Stimulated activated CD4-positive, alpha-beta T cell treated with anti-CD3 and anti-CD28 coated beads, TNF-alpha, amount 100 ng/mL, for 1 hour (primary cell): ENCODE measurements around the gene NCAPD2.
A peak's percentile ranks its signal among the peaks of the same experiment; 100 is the strongest.

Source experiments
- DNase-seq, 3 donors: peaks; one replicate each; pipeline ENCODE4 v3.0.0-alpha.2; 2020; ENCODE audit warnings: low read depth in 3 of 3, low spot score in 1 of 3

Gene NCAPD2

DNA sequence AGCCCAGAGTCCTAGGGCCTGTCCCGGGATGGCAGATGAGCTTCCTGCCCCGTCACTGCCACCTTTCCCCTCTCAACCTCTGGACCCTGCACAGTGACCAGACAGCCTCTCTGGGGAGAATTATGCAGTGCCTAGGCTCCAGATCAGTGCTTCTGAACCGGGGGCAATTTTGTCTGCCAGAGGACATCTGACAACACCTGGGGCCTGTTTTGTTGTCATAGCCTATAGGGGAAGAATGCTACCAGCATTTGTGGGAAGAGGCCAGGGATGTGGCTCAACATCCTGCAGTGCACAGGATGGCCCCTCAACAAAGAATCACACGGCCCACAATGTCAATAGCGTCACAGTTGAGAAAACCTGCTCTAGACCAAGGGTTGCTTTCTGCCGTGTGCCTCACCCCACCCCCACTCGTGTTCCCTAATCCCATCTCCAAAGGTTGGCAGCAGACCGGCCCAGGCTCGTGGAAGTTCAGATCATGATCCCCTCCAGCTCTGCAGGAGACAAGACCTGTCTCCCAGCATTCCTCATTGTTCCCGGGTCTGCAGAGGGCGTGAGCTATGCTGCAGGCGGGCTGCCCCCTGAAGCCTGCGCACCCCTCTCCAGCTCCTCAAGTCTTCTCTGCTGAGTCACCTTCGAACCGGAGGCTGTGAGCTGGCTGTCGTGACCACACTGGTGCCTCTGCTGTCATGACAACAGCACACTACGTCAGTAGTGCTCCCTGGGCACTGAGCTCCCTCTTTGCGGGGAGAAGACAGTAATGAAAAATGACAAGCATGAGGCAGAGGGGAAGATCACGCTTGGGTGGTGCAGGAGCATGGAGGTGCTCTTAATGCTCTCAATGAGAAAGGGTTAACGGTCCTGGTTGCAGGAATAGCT lies 38.4 kb downstream of the NCAPD2 start:
- DNase-seq, result peak; percentile 53 to 70 (median 67)

DNA sequence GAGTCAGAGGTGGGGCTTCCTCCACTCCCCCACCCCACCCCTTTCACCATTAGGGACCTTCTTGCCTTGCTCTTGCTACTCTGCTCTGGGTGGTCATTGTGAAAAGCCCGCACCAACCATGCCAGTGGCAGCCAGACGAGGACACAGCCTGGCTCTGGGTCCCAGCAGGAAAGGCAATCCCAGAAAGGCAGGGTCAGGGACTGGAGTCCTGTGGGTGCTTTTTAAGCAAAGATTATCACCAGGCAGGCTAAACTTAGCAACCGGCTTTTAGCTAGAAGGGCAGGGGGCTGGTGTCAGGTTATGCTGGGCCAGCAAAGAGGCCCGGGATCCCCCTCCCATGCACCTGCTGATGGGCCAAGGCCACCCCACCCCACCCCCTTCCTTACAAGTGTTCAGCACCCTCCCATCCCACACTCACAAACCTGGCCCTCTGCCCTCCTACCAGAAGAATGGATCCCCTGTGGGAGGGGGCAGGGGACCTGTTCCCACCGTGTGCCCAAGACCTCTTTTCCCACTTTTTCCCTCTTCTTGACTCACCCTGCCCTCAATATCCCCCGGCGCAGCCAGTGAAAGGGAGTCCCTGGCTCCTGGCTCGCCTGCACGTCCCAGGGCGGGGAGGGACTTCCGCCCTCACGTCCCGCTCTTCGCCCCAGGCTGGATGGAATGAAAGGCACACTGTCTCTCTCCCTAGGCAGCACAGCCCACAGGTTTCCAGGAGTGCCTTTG lies 39.2 kb downstream of the NCAPD2 start:
- DNase-seq, result no peak

DNA sequence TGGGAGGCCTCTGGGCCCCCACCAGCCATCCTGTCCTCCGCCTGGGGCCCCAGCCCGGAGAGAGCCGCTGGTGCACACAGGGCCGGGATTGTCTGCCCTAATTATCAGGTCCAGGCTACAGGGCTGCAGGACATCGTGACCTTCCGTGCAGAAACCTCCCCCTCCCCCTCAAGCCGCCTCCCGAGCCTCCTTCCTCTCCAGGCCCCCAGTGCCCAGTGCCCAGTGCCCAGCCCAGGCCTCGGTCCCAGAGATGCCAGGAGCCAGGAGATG lies 39.7 kb downstream of the NCAPD2 start:
- DNase-seq, result no peak

DNA sequence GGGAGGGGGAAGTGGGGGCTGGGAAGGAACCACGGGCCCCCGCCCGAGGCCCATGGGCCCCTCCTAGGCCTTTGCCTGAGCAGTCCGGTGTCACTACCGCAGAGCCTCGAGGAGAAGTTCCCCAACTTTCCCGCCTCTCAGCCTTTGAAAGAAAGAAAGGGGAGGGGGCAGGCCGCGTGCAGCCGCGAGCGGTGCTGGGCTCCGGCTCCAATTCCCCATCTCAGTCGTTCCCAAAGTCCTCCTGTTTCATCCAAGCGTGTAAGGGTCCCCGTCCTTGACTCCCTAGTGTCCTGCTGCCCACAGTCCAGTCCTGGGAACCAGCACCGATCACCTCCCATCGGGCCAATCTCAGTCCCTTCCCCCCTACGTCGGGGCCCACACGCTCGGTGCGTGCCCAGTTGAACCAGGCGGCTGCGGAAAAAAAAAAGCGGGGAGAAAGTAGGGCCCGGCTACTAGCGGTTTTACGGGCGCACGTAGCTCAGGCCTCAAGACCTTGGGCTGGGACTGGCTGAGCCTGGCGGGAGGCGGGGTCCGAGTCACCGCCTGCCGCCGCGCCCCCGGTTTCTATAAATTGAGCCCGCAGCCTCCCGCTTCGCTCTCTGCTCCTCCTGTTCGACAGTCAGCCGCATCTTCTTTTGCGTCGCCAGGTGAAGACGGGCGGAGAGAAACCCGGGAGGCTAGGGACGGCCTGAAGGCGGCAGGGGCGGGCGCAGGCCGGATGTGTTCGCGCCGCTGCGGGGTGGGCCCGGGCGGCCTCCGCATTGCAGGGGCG lies 40.2 kb downstream of the NCAPD2 start, which contains the start of gene GAPDH:
Gene GAPDH (plus strand): TSS at position 595 of the 772 bp plus-strand sequence. CDS start 316 bp downstream, outside the sequence.
- DNase-seq, result peak; percentile 64 to 78 (median 73)

DNA sequence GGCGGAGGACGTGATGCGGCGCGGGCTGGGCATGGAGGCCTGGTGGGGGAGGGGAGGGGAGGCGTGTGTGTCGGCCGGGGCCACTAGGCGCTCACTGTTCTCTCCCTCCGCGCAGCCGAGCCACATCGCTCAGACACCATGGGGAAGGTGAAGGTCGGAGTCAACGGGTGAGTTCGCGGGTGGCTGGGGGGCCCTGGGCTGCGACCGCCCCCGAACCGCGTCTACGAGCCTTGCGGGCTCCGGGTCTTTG lies 40.7 kb downstream of the NCAPD2 start:
- DNase-seq, result no peak

DNA sequence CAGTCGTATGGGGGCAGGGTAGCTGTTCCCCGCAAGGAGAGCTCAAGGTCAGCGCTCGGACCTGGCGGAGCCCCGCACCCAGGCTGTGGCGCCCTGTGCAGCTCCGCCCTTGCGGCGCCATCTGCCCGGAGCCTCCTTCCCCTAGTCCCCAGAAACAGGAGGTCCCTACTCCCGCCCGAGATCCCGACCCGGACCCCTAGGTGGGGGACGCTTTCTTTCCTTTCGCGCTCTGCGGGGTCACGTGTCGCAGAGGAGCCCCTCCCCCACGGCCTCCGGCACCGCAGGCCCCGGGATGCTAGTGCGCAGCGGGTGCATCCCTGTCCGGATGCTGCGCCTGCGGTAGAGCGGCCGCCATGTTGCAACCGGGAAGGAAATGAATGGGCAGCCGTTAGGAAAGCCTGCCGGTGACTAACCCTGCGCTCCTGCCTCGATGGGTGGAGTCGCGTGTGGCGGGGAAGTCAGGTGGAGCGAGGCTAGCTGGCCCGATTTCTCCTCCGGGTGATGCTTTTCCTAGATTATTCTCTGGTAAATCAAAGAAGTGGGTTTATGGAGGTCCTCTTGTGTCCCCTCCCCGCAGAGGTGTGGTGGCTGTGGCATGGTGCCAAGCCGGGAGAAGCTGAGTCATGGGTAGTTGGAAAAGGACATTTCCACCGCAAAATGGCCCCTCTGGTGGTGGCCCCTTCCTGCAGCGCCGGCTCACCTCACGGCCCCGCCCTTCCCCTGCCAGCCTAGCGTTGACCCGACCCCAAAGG lies 41.2 kb downstream of the NCAPD2 start:
- DNase-seq, result peak; percentile 47 to 65 (median 49)

DNA sequence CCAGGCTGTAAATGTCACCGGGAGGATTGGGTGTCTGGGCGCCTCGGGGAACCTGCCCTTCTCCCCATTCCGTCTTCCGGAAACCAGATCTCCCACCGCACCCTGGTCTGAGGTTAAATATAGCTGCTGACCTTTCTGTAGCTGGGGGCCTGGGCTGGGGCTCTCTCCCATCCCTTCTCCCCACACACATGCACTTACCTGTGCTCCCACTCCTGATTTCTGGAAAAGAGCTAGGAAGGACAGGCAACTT lies 41.7 kb downstream of the NCAPD2 start:
- DNase-seq, result no peak

DNA sequence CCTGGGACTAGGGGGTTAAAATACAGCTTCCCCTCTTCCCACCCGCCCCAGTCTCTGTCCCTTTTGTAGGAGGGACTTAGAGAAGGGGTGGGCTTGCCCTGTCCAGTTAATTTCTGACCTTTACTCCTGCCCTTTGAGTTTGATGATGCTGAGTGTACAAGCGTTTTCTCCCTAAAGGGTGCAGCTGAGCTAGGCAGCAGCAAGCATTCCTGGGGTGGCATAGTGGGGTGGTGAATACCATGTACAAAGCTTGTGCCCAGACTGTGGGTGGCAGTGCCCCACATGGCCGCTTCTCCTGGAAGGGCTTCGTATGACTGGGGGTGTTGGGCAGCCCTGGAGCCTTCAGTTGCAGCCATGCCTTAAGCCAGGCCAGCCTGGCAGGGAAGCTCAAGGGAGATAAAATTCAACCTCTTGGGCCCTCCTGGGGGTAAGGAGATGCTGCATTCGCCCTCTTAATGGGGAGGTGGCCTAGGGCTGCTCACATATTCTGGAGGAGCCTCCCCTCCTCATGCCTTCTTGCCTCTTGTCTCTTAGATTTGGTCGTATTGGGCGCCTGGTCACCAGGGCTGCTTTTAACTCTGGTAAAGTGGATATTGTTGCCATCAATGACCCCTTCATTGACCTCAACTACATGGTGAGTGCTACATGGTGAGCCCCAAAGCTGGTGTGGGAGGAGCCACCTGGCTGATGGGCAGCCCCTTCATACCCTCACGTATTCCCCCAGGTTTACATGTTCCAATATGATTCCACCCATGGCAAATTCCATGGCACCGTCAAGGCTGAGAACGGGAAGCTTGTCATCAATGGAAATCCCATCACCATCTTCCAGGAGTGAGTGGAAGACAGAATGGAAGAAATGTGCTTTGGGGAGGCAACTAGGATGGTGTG lies 42.3 kb downstream of the NCAPD2 start:
- no peak for DNase-seq

DNA sequence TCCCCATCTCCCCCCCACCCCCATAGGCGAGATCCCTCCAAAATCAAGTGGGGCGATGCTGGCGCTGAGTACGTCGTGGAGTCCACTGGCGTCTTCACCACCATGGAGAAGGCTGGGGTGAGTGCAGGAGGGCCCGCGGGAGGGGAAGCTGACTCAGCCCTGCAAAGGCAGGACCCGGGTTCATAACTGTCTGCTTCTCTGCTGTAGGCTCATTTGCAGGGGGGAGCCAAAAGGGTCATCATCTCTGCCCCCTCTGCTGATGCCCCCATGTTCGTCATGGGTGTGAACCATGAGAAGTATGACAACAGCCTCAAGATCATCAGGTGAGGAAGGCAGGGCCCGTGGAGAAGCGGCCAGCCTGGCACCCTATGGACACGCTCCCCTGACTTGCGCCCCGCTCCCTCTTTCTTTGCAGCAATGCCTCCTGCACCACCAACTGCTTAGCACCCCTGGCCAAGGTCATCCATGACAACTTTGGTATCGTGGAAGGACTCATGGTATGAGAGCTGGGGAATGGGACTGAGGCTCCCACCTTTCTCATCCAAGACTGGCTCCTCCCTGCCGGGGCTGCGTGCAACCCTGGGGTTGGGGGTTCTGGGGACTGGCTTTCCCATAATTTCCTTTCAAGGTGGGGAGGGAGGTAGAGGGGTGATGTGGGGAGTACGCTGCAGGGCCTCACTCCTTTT lies 43.1 kb downstream of the NCAPD2 start:
- no peak for DNase-seq

DNA sequence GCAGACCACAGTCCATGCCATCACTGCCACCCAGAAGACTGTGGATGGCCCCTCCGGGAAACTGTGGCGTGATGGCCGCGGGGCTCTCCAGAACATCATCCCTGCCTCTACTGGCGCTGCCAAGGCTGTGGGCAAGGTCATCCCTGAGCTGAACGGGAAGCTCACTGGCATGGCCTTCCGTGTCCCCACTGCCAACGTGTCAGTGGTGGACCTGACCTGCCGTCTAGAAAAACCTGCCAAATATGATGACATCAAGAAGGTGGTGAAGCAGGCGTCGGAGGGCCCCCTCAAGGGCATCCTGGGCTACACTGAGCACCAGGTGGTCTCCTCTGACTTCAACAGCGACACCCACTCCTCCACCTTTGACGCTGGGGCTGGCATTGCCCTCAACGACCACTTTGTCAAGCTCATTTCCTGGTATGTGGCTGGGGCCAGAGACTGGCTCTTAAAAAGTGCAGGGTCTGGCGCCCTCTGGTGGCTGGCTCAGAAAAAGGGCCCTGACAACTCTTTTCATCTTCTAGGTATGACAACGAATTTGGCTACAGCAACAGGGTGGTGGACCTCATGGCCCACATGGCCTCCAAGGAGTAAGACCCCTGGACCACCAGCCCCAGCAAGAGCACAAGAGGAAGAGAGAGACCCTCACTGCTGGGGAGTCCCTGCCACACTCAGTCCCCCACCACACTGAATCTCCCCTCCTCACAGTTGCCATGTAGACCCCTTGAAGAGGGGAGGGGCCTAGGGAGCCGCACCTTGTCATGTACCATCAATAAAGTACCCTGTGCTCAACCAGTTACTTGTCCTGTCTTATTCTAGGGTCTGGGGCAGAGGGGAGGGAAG lies 43.9 kb downstream of the NCAPD2 start:
- DNase-seq, result peak; percentile 65 to 76 (median 68)

DNA sequence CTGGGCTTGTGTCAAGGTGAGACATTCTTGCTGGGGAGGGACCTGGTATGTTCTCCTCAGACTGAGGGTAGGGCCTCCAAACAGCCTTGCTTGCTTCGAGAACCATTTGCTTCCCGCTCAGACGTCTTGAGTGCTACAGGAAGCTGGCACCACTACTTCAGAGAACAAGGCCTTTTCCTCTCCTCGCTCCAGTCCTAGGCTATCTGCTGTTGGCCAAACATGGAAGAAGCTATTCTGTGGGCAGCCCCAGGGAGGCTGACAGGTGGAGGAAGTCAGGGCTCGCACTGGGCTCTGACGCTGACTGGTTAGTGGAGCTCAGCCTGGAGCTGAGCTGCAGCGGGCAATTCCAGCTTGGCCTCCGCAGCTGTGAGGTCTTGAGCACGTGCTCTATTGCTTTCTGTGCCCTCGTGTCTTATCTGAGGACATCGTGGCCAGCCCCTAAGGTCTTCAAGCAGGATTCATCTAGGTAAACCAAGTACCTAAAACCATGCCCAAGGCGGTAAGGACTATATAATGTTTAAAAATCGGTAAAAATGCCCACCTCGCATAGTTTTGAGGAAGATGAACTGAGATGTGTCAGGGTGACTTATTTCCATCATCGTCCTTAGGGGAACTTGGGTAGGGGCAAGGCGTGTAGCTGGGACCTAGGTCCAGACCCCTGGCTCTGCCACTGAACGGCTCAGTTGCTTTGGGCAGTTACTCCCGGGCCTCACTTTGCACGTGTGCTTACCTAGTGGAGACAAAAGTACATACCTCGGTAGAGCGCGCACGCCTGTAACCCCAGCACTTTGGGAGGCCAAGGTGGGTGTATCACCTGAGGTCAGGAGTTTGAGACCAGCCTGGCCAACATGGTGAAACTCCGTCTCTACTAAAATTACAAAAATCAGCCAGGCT lies 44.8 kb downstream of the NCAPD2 start:
- DNase-seq, result no peak

DNA sequence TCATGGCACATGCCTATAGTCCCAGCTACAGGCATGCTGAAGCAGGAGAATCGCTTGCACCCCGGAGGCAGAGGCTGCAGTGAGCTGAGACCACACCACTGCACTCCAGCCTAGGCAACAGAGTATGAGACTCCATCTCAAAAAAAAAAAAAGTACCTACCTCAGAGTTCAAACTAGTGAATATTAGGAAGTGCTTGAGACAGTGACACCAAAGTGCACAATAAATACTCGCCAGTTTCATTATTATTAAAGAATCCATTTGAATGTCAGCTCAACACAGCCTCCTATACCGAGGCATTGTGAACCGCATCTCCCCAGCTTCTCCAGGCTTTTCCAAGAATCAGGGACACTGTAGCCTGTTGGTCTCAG lies 45.4 kb downstream of the NCAPD2 start:
- DNase-seq, result no peak

DNA sequence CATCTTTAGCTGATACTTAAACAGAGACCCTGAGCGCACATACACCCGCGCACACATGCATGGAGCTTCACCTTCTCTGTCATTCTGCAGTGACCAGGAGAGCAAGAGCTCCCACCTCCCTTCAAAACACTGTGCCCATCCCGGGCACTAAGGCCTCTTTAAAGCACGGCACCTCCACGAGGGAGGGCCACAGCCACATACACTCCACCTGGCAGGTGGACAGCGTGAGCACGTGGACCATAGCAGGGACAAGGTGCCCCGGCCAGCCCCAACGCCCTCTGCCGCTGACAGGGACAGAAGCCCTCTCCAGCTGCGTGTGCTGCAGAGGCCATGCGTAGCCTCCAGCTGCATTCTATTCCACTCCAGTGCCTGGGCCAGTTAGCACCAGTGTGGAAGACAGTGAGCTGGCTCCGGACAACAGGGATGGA lies 45.8 kb downstream of the NCAPD2 start:
- DNase-seq, result no peak

DNA sequence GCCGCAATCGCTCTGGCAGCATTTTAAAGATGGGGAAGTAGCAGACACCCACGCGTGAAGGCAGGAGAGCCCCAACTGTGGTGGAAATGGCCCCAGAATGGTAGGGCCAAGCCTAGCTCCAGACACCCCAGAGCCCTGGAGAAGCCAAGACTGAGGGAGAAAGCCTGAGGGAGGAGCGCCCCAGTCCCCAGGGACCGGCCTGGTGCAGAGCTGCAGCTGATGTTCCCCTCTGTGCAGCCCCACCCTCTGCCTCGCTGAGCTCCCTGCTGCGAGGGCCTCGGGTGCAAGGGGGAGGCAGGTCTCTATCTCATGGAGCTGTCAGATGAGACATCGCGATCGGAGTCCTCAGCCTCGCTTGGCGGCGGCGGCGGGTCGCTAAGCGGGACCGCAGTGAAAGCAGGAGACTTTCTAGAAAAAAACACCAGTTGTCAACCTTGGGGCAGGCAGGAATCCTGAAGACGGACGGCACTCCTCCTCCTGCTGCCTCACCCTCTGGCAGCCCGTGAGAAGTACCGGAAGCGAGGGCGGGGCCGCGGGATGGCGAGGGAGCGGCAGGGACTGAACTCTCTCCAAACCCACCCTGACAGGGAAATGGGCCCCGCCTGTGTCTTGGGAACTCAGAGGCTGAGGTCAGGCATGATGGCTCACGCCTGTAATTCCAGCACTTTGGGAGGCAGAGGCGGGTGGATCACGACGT lies 46.4 kb downstream of the NCAPD2 start:
- DNase-seq, result no peak

DNA sequence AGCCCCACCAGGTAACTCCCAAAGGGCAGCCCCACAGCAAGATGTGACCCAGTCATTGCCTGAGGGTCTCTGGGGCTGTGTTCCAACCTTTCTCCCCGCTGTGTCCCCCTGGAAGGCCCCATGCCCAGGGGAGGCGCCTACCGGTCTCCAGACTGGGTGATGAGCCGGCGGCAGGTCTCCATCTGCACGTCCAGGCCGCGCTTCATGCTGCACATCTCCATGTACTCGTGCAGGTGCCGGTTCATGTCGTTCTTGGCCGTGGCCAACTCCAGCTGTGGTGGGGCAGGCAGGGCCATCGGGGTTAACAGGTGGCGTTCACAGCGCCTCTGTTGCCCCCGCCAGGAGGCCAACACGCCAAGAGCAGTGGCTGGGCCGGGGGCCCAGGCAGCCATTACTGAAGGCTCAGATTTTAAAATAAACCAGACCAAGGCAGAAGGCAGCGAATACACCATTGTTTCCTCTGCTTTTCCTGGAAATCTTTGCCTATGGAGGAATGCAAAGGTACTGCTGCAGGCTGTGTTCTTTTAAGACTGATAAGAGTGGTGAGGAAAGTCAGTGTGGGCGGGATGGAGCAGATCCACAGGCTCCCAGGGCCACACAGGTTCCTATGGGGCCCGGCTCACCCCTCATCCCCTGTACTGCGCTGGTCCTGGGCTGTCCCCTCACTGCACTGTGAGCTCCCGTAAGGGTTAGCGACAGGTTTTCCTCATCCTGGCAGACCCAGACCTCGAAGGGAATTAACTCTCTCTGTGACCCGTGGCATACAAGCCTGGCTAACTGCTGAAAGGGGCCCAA lies 47.7 kb downstream of the NCAPD2 start:
- no peak for DNase-seq

DNA sequence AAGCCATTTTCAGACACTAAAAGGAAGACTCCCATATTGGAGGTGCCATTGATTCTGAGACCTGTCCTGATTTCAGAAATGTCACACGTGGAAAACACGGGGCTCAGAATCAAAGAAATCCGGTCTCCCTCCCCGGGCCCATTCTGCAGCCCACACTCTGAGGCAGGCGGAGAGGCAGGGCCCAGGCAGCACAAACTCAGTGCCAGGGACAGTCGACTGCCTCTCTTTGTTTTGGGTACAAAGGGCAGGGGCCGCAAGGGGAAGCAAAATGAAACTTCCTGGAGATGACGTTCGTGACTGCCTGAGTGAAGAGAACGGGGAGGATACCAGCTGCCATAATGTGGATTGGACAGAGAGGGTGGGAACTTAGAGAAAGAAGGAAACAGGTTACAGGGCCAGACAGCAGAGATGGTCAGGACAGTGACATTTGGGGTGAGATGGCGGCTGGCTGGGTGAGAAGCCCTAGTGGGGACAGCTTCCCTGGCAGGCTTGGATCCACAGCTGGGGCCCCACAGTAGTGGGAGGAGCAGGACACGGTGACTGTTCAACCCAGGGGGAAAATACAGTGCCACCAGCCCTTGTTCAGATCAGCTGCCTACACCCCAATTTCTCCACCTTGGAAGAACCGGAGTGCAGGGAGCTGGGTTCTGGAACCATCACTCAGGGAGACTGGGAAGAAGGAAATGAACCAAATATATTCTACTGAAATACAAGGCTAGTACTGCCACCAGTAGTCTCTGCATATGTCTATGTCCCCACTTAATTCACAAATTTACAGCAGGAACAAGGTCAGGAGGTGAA lies 48.5 kb downstream of the NCAPD2 start:
- DNase-seq, result no peak
